Measurements from ENCODE around the gene BOLA1. TPM values are rescaled to one million over a fixed set of nuclear protein-coding genes. Genes with fewer than 3 reads are reported as not detected.

BOLA1 gene
- total and polyA plus RNA-seq, 2 donors (not counting 3 experiments of a cell fraction or from before 2014, with no cell fraction given): 10.8 to 12.2 TPM

GRCh38 chr1:149896575-149896974 lies 2.8 kb upstream of the BOLA1 start:
- DNase-seq (ENCODE audit: low read depth, low spot score): no peak
- CTCF ChIA-PET: interaction anchor here (1.3 kb wide), 1 partner anchor 9 kb away, joined by 3 read pairs; a partner anchor contains a TSS

More at GRCh38 chr1:149896575-149896974, 2.8 kb upstream of the BOLA1 start:
- intact Hi-C loops (cut with micrococcal nuclease): no loop called here
- Histone ChIP-seq H3K9me3 (replicated peaks; ENCODE audit: control insufficient read depth, insufficient read depth, low read length) (no peaks in the 10 kb centered on the region), H3K27me3 (ENCODE audit: control insufficient read depth in 2 of 2, insufficient read depth in 2 of 2, low read length in 2 of 2) (peaks cover 0 to 2% of the 10 kb centered on the region in 2 experiments), H3K79me2 (ENCODE audit: control insufficient read depth, insufficient read depth, low read length) (no peaks in the 10 kb centered on the region), H3K27ac (ENCODE audit: insufficient read depth, low read depth, low read length) (no peak overlapping the region), H3K9me1 (replicated peaks; ENCODE audit: control insufficient read depth, extremely low read depth, insufficient read depth, low read length) (no peaks in the 10 kb centered on the region), H2AFZ (ENCODE audit: low read depth, low read length) (no peak overlapping the region), H4K20me1 (replicated peaks; ENCODE audit: control insufficient read depth, extremely low read depth, insufficient read depth, low read length) (no peaks in the 10 kb centered on the region), H3K36me3 (ENCODE audit: control insufficient read depth in 2 of 2, extremely low read depth in 1 of 2, insufficient read depth in 2 of 2, low read length in 2 of 2) (no peaks in the 10 kb centered on the region), H3K4me1 (ENCODE audit: control insufficient read depth, extremely low read depth, insufficient read depth, low read length) (peaks cover 5% of the 10 kb centered on the region), H3K9ac (replicated peaks; ENCODE audit: extremely low read depth, insufficient read depth, low read length) (no peak overlapping the region), H3K4me2 (ENCODE audit: insufficient read depth, low read length) (no peak overlapping the region), H3K4me3 (replicated peaks in 1 of 3; ENCODE audit: insufficient read depth in 1 of 3, low read depth in 1 of 3, low read length in 3 of 3) (no peak overlapping the region)
- no peak for FAIRE-seq
- dilution Hi-C loops (cut with MboI; ENCODE audit: extremely low pct_ligation_motif_present, low sequenced_read_pairs): loop anchor here (25.0 kb wide), 1 partner anchor 141 kb away; no protein-coding TSS in a partner anchor
- BruUV-seq (replicated peaks): no TSS peak
- POLR2A ChIA-PET: no interaction called here
- no peak for TF ChIP-seq GATA2 (IDR thresholded peaks at IDR 0.05; ENCODE audit: insufficient read depth, insufficient read length, low read depth, low read length)
- TF ChIP-seq, protein P1, sequence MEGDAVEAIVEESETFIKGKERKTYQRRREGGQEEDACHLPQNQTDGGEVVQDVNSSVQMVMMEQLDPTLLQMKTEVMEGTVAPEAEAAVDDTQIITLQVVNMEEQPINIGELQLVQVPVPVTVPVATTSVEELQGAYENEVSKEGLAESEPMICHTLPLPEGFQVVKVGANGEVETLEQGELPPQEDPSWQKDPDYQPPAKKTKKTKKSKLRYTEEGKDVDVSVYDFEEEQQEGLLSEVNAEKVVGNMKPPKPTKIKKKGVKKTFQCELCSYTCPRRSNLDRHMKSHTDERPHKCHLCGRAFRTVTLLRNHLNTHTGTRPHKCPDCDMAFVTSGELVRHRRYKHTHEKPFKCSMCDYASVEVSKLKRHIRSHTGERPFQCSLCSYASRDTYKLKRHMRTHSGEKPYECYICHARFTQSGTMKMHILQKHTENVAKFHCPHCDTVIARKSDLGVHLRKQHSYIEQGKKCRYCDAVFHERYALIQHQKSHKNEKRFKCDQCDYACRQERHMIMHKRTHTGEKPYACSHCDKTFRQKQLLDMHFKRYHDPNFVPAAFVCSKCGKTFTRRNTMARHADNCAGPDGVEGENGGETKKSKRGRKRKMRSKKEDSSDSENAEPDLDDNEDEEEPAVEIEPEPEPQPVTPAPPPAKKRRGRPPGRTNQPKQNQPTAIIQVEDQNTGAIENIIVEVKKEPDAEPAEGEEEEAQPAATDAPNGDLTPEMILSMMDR (IDR thresholded peaks at IDR 0.05; ENCODE audit: extremely low read depth in 1 of 2, insufficient read depth in 1 of 2, low read depth in 1 of 2, low read length in 2 of 2): no peak
- no peak for TF ChIP-seq JUN (IDR thresholded peaks at IDR 0.05; ENCODE audit: borderline replicate concordance, insufficient read depth, insufficient read length, low read depth)
- TF ChIP-seq EZH2 (IDR thresholded peaks at IDR 0.05; ENCODE audit: borderline replicate concordance, low read depth, low read length, severe bottlenecking): no peak
- TF ChIP-seq, protein P2, sequence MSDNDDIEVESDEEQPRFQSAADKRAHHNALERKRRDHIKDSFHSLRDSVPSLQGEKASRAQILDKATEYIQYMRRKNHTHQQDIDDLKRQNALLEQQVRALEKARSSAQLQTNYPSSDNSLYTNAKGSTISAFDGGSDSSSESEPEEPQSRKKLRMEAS (IDR thresholded peaks at IDR 0.05; ENCODE audit: insufficient read depth, insufficient read length): no peak
- no peak for TF ChIP-seq POLR2AphosphoS5 (IDR thresholded peaks at IDR 0.05; ENCODE audit: insufficient read depth, low read depth, low read length)
- no peak for TF ChIP-seq POLR2A (IDR thresholded peaks at IDR 0.05; ENCODE audit: low read depth, low read length)
- TF ChIP-seq MYC (IDR thresholded peaks at IDR 0.05; ENCODE audit: low read depth, low read length): no peak
- TF ChIP-seq FOS (IDR thresholded peaks at IDR 0.05; ENCODE audit: borderline replicate concordance, insufficient read depth, low read length): no peak

Measured in endothelial cell of umbilical vein (primary cell).